Measurements from ENCODE around the gene AGAP3.

GRCh38 chr7:151073990-151074389, 12.3 kb upstream of the AGAP3 start:
- TF ChIP-seq CTCF (conservative IDR thresholded peaks at IDR 0.05; ENCODE audit: low read depth, low read length) (no peak), EZH2 (IDR thresholded peaks at IDR 0.05; ENCODE audit: borderline replicate concordance, low read depth, low read length, poor library complexity, severe bottlenecking) (no peak)
